Kidney (tissue), 14 donors: Measurements from ENCODE around the gene HPCAL1. TPM values are rescaled to one million over a fixed set of nuclear protein-coding genes. Genes with fewer than 3 reads are reported as not detected.

Experiments used
- DNase-seq, 5 donors: peaks; one replicate each; pipeline ENCODE4 v3.0.0-alpha.2; 2013 to 2020
- FAIRE-seq: peaks from 2 replicates; lab custom pipeline; 2012; peaks lifted over from hg19 to GRCh38; lab: Jason Lieb, UNC
- H3K27ac ChIP-seq, 2 donors: one replicate each; pipeline ENCODE4 v1.7.0; 2013; ENCODE audit warnings: low read depth in 2 of 2, low read length in 2 of 2, inconsistent platforms in 1 of 2
- H3K27me3 ChIP-seq: one replicate; pipeline ENCODE4 v1.7.1; 2013; ENCODE audit warnings: low read length, inconsistent platforms; ENCODE audit not compliant: control insufficient read depth, insufficient read depth
- H3K36me3 ChIP-seq, 3 donors: one replicate each; pipeline versions ENCODE4 v1.7.0 to v1.7.1; 2013; ENCODE audit warnings: low read length in 3 of 3, control low read depth in 1 of 3, inconsistent platforms in 1 of 3; ENCODE audit not compliant: insufficient read depth in 3 of 3, control insufficient read depth in 2 of 3
- H3K4me1 ChIP-seq, 3 donors: one replicate each; pipeline versions ENCODE4 v1.7.0 to v1.7.1; 2013; ENCODE audit warnings: low read length in 3 of 3, inconsistent platforms in 1 of 3, low read depth in 1 of 3; ENCODE audit not compliant: control insufficient read depth in 2 of 3, insufficient read depth in 2 of 3
- H3K4me3 ChIP-seq, 3 donors: one replicate each; pipeline versions ENCODE4 v1.7.0 to v1.8.1; 2013; ENCODE audit warnings: low read length in 3 of 3, control low read depth in 1 of 3, inconsistent platforms in 1 of 3
- H3K9ac ChIP-seq, 3 donors: one replicate each; pipeline versions ENCODE4 v1.7.0 to v1.7.1; 2013; ENCODE audit warnings: low read length in 3 of 3, control low read depth in 1 of 3, inconsistent platforms in 1 of 3
- H3K9me3 ChIP-seq, 3 donors: one replicate each; pipeline versions ENCODE4 v1.7.0 to v1.7.1; 2013; ENCODE audit warnings: low read length in 3 of 3, control low read depth in 1 of 3, inconsistent platforms in 1 of 3; ENCODE audit not compliant: control insufficient read depth in 2 of 3, insufficient read depth in 1 of 3
- CTCF ChIP-seq: IDR thresholded peaks from 3 replicates; pipeline ENCODE4 v1.5.1; 2012; ENCODE audit warnings: mild to moderate bottlenecking, moderate library complexity, borderline replicate concordance; ENCODE audit not compliant: insufficient read depth; ENCODE audit errors: extremely low read depth
- intact Hi-C: fragments of 100-400 bp; cut with DNase I; formaldehyde crosslinking; loops from one replicate; pipeline ENCODE4 v1.11.1; 2022
- polyA plus RNA-seq: library from polyadenylated mRNA; stranded (reverse); fragments of 350-450 nt; fragmentation: Illumina TruSeq; extraction: RNeasy Lipid Tissue Mini Kit (QIAGEN cat#74804); gene quantifications from one replicate; pipeline ENCODE4 v1.2.3, GENCODE V29; 2014; ENCODE audit warnings: low read depth, low replicate concordance; ENCODE audit not compliant: insufficient read depth
- total RNA-seq: library from RNA; stranded (reverse); fragmentation: NEBNext Ultra II Directional; extraction: Animal tissue kit (Norgen Biotek cat#: 25700); gene quantifications from one replicate; pipeline ENCODE4 v1.2.1, GENCODE V29; 2021
- donor health status: control.
- donor health status: control.
- donor health status: control.
- donor health status: control.
- donor health status: control.
- donor health status: DM: yes; HTN: yes; CAD: no.
- donor health status: Normal renal cell carcinoma (clear cell type).

The HPCAL1 gene
- total and polyA plus RNA-seq, 2 donors from 2014 or later, result 47.3 to 121 TPM

GRCh38 chr2:10370895-10371294 is 68.2 kb downstream of the HPCAL1 start:
- no peaks in the 10 kb centered on the region for H3K36me3 ChIP-seq
- H3K9me3 ChIP-seq, result no peaks in the 10 kb centered on the region
- intact Hi-C loops, result no loop called here
- H3K27me3 ChIP-seq, result no peaks in the 10 kb centered on the region
- no peak overlapping the region for H3K4me3 ChIP-seq
- no peak for FAIRE-seq
- H3K27ac ChIP-seq, result no peak overlapping the region
- no peak for DNase-seq
- no peak for TF ChIP-seq CTCF
- peaks cover 0 to 37% (median 18%) of the 10 kb centered on the region in 3 donors for H3K4me1 ChIP-seq
- no peak overlapping the region for H3K9ac ChIP-seq

GRCh38 chr2:10371441-10372196 is 68.9 kb downstream of the HPCAL1 start:
- no peak for FAIRE-seq
- peaks cover 0 to 37% (median 18%) of the 10 kb centered on the region in 3 donors for H3K4me1 ChIP-seq
- no peak overlapping the region for H3K9ac ChIP-seq
- intact Hi-C loops, result no loop called here
- no peaks in the 10 kb centered on the region for H3K9me3 ChIP-seq
- H3K4me3 ChIP-seq, result no peak overlapping the region
- no peaks in the 10 kb centered on the region for H3K27me3 ChIP-seq
- DNase-seq, result no peak
- H3K27ac ChIP-seq, result no peak overlapping the region
- no peak for TF ChIP-seq CTCF
- H3K36me3 ChIP-seq, result no peaks in the 10 kb centered on the region

GRCh38 chr2:10372203-10372861 is 69.6 kb downstream of the HPCAL1 start:
- Histone ChIP-seq H3K4me1 (peaks cover 0 to 37% (median 18%) of the 10 kb centered on the region in 3 donors), H3K27ac (no peak overlapping the region), H3K9me3 (no peaks in the 10 kb centered on the region), H3K9ac (no peak overlapping the region), H3K4me3 (no peak overlapping the region), H3K27me3 (no peaks in the 10 kb centered on the region), H3K36me3 (no peaks in the 10 kb centered on the region)
- FAIRE-seq (no peak), DNase-seq (no peak)
- intact Hi-C loops, result no loop called here
- TF ChIP-seq CTCF, result no peak
